ENCODE results near the gene RIMBP3C.

Gene RIMBP3C

GRCh38 chr22:21579474-21579851 is 28.2 kb upstream of the RIMBP3C start:
- peaks cover 14% of the 10 kb centered on the region for H3K4me1 ChIP-seq (ENCODE audit: control insufficient read depth, low read length)
- H4K20me1 ChIP-seq (ENCODE audit: control insufficient read depth, insufficient read depth, low read depth, low read length): peaks cover 30% of the 10 kb centered on the region
- no peak overlapping the region for H3K4me3 ChIP-seq (ENCODE audit: low read length)
- no peaks in the 10 kb centered on the region for H3K9me3 ChIP-seq (ENCODE audit: control insufficient read depth, insufficient read depth, low read length)
- H3K36me3 ChIP-seq (ENCODE audit: control insufficient read depth, low read length): peaks cover 26% of the 10 kb centered on the region
- no peak overlapping the region for H3K4me2 ChIP-seq (ENCODE audit: low read length)
- H3K9me2 ChIP-seq (replicated peaks; ENCODE audit: control insufficient read depth, low read length): no peaks in the 10 kb centered on the region
- no peaks in the 10 kb centered on the region; the same call in 1 of the 2 replicates for H3F3A ChIP-seq (ENCODE audit: control insufficient read depth, insufficient read depth)
- peaks cover 100% of the 10 kb centered on the region for H3K79me2 ChIP-seq (ENCODE audit: control insufficient read depth, low read length)
- TF ChIP-seq EZH2phosphoT487 (IDR thresholded peaks at IDR 0.05; ENCODE audit: borderline replicate concordance, low read length) (no peak), CTCF (IDR thresholded peaks at IDR 0.05; ENCODE audit: low read depth, low read length, poor library complexity, severe bottlenecking) (no peak)
- no peak overlapping the region for H3K27ac ChIP-seq (ENCODE audit: low read depth, low read length)
- no peaks in the 10 kb centered on the region for H3K27me3 ChIP-seq (ENCODE audit: control insufficient read depth, low read length)

GRCh38 chr22:21573750-21574494 is 22.7 kb upstream of the RIMBP3C start:
- Histone ChIP-seq H3K27ac (ENCODE audit: low read depth, low read length) (no peak overlapping the region), H4K20me1 (ENCODE audit: control insufficient read depth, insufficient read depth, low read depth, low read length) (peaks cover 65% of the 10 kb centered on the region)

GRCh38 chr22:21573293-21573734 is 22.1 kb upstream of the RIMBP3C start:
- Histone ChIP-seq H3K27me3 (ENCODE audit: control insufficient read depth, low read length) (no peaks in the 10 kb centered on the region), H3K4me1 (ENCODE audit: control insufficient read depth, low read length) (peaks cover 42% of the 10 kb centered on the region)

More at GRCh38 chr22:21573750-21574494, 22.7 kb upstream of the RIMBP3C start:
- Histone ChIP-seq H3F3A (ENCODE audit: control insufficient read depth, insufficient read depth) (peaks cover 4% of the 10 kb centered on the region; the same call in 1 of the 2 replicates), H3K4me3 (ENCODE audit: low read length) (no peak overlapping the region), H3K36me3 (ENCODE audit: control insufficient read depth, low read length) (peaks cover 60% of the 10 kb centered on the region), H3K4me2 (ENCODE audit: low read length) (no peak overlapping the region), H3K27me3 (ENCODE audit: control insufficient read depth, low read length) (no peaks in the 10 kb centered on the region), H3K9me2 (replicated peaks; ENCODE audit: control insufficient read depth, low read length) (no peaks in the 10 kb centered on the region), H3K4me1 (ENCODE audit: control insufficient read depth, low read length) (peaks cover 40% of the 10 kb centered on the region), H3K9me3 (ENCODE audit: control insufficient read depth, insufficient read depth, low read length) (no peaks in the 10 kb centered on the region), H3K79me2 (ENCODE audit: control insufficient read depth, low read length) (peaks cover 100% of the 10 kb centered on the region)
- TF ChIP-seq CTCF (IDR thresholded peaks at IDR 0.05; ENCODE audit: low read depth, low read length, poor library complexity, severe bottlenecking): no peak
- no peak for TF ChIP-seq EZH2phosphoT487 (IDR thresholded peaks at IDR 0.05; ENCODE audit: borderline replicate concordance, low read length)

More at GRCh38 chr22:21573293-21573734, 22.1 kb upstream of the RIMBP3C start:
- Histone ChIP-seq H3K9me2 (replicated peaks; ENCODE audit: control insufficient read depth, low read length) (no peaks in the 10 kb centered on the region), H3K4me2 (ENCODE audit: low read length) (no peak overlapping the region; the same call in 1 of the 2 replicates), H3K4me3 (ENCODE audit: low read length) (no peak overlapping the region), H3K79me2 (ENCODE audit: control insufficient read depth, low read length) (peaks cover 100% of the 10 kb centered on the region), H3F3A (ENCODE audit: control insufficient read depth, insufficient read depth) (peaks cover 4% of the 10 kb centered on the region; the same call in 1 of the 2 replicates), H3K27ac (ENCODE audit: low read depth, low read length) (no peak overlapping the region), H3K9me3 (ENCODE audit: control insufficient read depth, insufficient read depth, low read length) (no peaks in the 10 kb centered on the region), H4K20me1 (ENCODE audit: control insufficient read depth, insufficient read depth, low read depth, low read length) (peaks cover 64% of the 10 kb centered on the region), H3K36me3 (ENCODE audit: control insufficient read depth, low read length) (peaks cover 60% of the 10 kb centered on the region)
- no peak for TF ChIP-seq CTCF (IDR thresholded peaks at IDR 0.05; ENCODE audit: low read depth, low read length, poor library complexity, severe bottlenecking)
- TF ChIP-seq EZH2phosphoT487 (IDR thresholded peaks at IDR 0.05; ENCODE audit: borderline replicate concordance, low read length): no peak
